ENCODE measurements around the gene SCN9A. TPM values are rescaled to one million over a fixed set of nuclear protein-coding genes. Genes with fewer than 3 reads are reported as not detected.

Gene SCN9A
- total RNA-seq, 1 experiment from 2014 or later, result 1.3 TPM

GRCh38 chr2:166270376-166270775 lies 105.4 kb downstream of the SCN9A start:
- DNase-seq, result no peak
- no peaks in the 10 kb centered on the region for H3K27me3 Mint-ChIP-seq (ENCODE audit: low read depth)
- no CpG with 5 or more reads among the region's 6 CpGs for WGBS (ENCODE audit: extremely low coverage, insufficient read length, low lambda C conversion rate)

More at GRCh38 chr2:166270376-166270775, 105.4 kb downstream of the SCN9A start:
- Histone ChIP-seq H3K18ac (ENCODE audit: insufficient read length, low read depth, low read length) (no peak overlapping the region), H4K91ac (ENCODE audit: insufficient read length, low read depth, low read length) (no peak overlapping the region), H3K79me1 (ENCODE audit: insufficient read depth, low read depth, low read length, poor library complexity, severe bottlenecking) (no peaks in the 10 kb centered on the region), H2BK120ac (ENCODE audit: low read depth, low read length, poor library complexity, severe bottlenecking) (no peak overlapping the region), H3T11ph (ENCODE audit: low read length) (no peak overlapping the region), H3K4me1 (ENCODE audit: insufficient read depth, low read length) (no peaks in the 10 kb centered on the region), H3K27me3 (ENCODE audit: insufficient read depth, low read length) (no peaks in the 10 kb centered on the region), H4K5ac (ENCODE audit: insufficient read length, low read depth, low read length) (no peak overlapping the region), H4K20me1 (ENCODE audit: control insufficient read depth, insufficient read depth, insufficient read length) (no peaks in the 10 kb centered on the region), H2AK5ac (ENCODE audit: insufficient read length, low read length) (no peak overlapping the region), H3K23me2 (ENCODE audit: insufficient read length, low read depth, low read length, poor library complexity, severe bottlenecking) (no peaks in the 10 kb centered on the region), H3K14ac (ENCODE audit: insufficient read depth, low read length) (no peak overlapping the region), H3K4me2 (ENCODE audit: insufficient read depth, insufficient read length, low read length) (no peak overlapping the region), H3K27ac (ENCODE audit: insufficient read length, low read depth, low read length) (no peak overlapping the region), H3K79me2 (ENCODE audit: insufficient read depth, low read length) (no peaks in the 10 kb centered on the region), H3K4ac (ENCODE audit: low read depth, low read length) (no peak overlapping the region), H3K9me3 (ENCODE audit: control insufficient read depth, low read depth, low read length) (no peaks in the 10 kb centered on the region), H4K8ac (replicated peaks; ENCODE audit: insufficient read length, low read depth, low read length) (no peak overlapping the region), H3K9ac (ENCODE audit: extremely low read depth, insufficient read length, low read length) (no peak overlapping the region), H2AFZ (ENCODE audit: low read length) (no peak overlapping the region), H2BK12ac (ENCODE audit: insufficient read length, low read depth, low read length) (no peak overlapping the region), H3K23ac (ENCODE audit: insufficient read length, low read depth, low read length) (no peak overlapping the region), H3K56ac (ENCODE audit: insufficient read length, low read depth, low read length) (no peak overlapping the region), H2BK5ac (ENCODE audit: insufficient read length, low read length) (no peak overlapping the region), H2BK15ac (ENCODE audit: low read depth, low read length) (no peak overlapping the region), H2BK20ac (ENCODE audit: low read depth, low read length, poor library complexity, severe bottlenecking) (no peak overlapping the region)
- TF ChIP-seq, protein P1, sequence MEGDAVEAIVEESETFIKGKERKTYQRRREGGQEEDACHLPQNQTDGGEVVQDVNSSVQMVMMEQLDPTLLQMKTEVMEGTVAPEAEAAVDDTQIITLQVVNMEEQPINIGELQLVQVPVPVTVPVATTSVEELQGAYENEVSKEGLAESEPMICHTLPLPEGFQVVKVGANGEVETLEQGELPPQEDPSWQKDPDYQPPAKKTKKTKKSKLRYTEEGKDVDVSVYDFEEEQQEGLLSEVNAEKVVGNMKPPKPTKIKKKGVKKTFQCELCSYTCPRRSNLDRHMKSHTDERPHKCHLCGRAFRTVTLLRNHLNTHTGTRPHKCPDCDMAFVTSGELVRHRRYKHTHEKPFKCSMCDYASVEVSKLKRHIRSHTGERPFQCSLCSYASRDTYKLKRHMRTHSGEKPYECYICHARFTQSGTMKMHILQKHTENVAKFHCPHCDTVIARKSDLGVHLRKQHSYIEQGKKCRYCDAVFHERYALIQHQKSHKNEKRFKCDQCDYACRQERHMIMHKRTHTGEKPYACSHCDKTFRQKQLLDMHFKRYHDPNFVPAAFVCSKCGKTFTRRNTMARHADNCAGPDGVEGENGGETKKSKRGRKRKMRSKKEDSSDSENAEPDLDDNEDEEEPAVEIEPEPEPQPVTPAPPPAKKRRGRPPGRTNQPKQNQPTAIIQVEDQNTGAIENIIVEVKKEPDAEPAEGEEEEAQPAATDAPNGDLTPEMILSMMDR (conservative IDR thresholded peaks at IDR 0.05), result no peak
- H3K27ac Mint-ChIP-seq, result no peak overlapping the region
- H3K9me3 Mint-ChIP-seq, result no peaks in the 10 kb centered on the region
- H3K36me3 Mint-ChIP-seq (ENCODE audit: insufficient read depth in 1 of 3, low read depth in 3 of 3), result no peaks in the 10 kb centered on the region
- H3K4me1 Mint-ChIP-seq, result no peaks in the 10 kb centered on the region
- no peak overlapping the region for H3K4me3 Mint-ChIP-seq

All from H9 (cell line).